Measurements from ENCODE around the gene MACROD2.

The MACROD2 gene

DNA sequence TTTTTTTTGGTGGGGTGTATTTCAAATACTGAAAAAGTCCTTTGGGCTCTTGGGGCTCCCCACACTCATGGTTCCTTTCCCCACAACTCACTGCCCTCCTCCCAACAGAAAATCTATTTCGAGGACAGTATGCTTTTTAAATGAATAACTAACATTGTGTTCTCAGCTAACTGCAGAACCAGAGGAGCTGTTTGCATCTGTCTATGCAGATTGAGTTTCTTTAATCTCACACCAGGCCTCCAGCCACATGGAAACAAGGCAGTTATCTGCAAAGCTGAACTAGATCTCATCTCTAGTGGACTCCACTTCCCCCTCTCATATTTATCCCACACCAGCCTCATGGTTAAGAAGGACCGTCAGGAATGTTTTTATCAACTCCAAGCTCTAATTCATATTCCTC lies 1622.8 kb downstream of the MACROD2 start:
- H3K4me3 ChIP-seq (ENCODE audit: low read depth, low read length): no peak overlapping the region
- TF ChIP-seq, protein P1, sequence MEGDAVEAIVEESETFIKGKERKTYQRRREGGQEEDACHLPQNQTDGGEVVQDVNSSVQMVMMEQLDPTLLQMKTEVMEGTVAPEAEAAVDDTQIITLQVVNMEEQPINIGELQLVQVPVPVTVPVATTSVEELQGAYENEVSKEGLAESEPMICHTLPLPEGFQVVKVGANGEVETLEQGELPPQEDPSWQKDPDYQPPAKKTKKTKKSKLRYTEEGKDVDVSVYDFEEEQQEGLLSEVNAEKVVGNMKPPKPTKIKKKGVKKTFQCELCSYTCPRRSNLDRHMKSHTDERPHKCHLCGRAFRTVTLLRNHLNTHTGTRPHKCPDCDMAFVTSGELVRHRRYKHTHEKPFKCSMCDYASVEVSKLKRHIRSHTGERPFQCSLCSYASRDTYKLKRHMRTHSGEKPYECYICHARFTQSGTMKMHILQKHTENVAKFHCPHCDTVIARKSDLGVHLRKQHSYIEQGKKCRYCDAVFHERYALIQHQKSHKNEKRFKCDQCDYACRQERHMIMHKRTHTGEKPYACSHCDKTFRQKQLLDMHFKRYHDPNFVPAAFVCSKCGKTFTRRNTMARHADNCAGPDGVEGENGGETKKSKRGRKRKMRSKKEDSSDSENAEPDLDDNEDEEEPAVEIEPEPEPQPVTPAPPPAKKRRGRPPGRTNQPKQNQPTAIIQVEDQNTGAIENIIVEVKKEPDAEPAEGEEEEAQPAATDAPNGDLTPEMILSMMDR (IDR thresholded peaks at IDR 0.05; ENCODE audit: insufficient read depth, low read depth, low read length, missing control alignments): no peak
- no peak for DNase-seq (ENCODE audit: low read depth)

GRCh38 chr20:15618912-15619311 lies 1623.6 kb downstream of the MACROD2 start:
- TF ChIP-seq, protein P1 (IDR thresholded peaks at IDR 0.05; ENCODE audit: insufficient read depth, low read depth, low read length, missing control alignments): no peak
- DNase-seq (ENCODE audit: low read depth): no peak
- no peak overlapping the region for H3K4me3 ChIP-seq (ENCODE audit: low read depth, low read length)

DNA sequence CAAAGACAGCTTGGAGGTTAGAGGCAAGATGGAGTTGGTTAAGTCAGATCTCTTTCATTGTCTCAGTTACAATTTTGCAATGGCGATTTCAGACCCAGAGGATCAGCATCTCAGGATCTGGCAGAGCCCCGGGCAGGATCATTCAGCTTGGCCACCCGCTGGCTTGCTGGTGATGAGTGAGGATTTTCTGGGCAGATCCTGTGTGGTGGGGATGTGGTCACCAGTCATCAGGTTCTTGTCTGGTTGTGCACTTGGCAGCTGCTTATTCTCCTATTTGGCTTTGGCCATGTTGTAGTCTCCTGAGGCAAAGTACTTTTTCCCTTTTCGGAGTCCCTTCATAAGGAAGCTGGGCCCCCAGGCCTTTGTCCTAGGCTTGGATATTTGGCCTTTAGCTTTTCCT lies 1624.0 kb downstream of the MACROD2 start:
- TF ChIP-seq, protein P1 (IDR thresholded peaks at IDR 0.05; ENCODE audit: insufficient read depth, low read depth, low read length, missing control alignments): no peak
- DNase-seq (ENCODE audit: low read depth): no peak
- no peak overlapping the region for H3K4me3 ChIP-seq (ENCODE audit: low read depth, low read length)

DNA sequence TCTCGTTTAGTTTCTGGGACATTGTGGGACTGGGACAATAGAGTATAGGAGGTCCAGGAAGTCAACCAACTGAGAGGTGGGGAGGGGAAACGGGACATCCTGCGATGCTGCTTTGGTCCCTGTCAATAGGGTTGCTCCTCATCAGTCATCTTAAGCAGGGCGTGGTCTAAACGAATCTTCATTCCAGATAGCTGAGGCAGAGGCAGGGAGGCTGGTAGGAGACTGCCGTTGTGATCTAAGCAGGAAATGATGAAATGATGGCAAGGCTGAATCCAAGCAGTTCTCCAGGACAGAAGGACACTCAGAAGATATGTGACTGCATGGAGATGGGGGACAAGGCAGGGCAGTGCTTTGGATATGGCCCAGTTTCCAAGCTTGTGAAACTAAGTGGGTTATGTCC lies 1624.5 kb downstream of the MACROD2 start:
- no peak overlapping the region for H3K4me3 ChIP-seq (ENCODE audit: low read depth, low read length)
- TF ChIP-seq, protein P1 (IDR thresholded peaks at IDR 0.05; ENCODE audit: insufficient read depth, low read depth, low read length, missing control alignments): no peak
- DNase-seq (ENCODE audit: low read depth): no peak

DNA sequence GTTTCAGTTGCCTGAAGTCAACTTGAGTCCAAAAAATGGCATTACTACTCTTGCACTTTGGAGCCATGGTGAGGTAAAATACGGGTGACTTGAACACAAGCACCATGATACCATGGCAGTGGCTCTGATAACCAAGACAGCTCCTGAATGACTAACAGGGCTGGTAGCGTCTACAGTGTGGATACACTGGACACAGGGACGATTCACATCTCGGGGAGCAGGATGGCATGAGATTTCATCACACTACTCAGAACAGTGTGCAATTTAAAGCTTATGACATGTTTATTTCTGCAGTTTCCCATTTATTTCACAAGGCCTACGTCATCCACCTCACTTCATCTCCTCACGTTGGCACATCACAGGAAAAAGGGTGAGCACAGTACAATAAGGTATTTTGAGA lies 1627.1 kb downstream of the MACROD2 start:
- TF ChIP-seq, protein P1 (IDR thresholded peaks at IDR 0.05; ENCODE audit: insufficient read depth, low read depth, low read length, missing control alignments): no peak
- no peak overlapping the region for H3K4me3 ChIP-seq (ENCODE audit: low read depth, low read length)
- DNase-seq (ENCODE audit: low read depth): no peak

- TF ChIP-seq, protein P1 (IDR thresholded peaks at IDR 0.05; ENCODE audit: insufficient read depth, low read depth, low read length, missing control alignments): no peak
These were observed 1627.9 kb downstream of the MACROD2 start for GRCh38 chr20:15623215-15623614.

GRCh38 chr20:15625981-15626380 lies 1630.7 kb downstream of the MACROD2 start:
- H3K4me3 ChIP-seq (ENCODE audit: low read depth, low read length): no peak overlapping the region
- DNase-seq (ENCODE audit: low read depth): no peak
- TF ChIP-seq, protein P1 (IDR thresholded peaks at IDR 0.05; ENCODE audit: insufficient read depth, low read depth, low read length, missing control alignments): no peak

More at GRCh38 chr20:15623215-15623614, 1627.9 kb downstream of the MACROD2 start:
- no peak overlapping the region for H3K4me3 ChIP-seq (ENCODE audit: low read depth, low read length)
- no peak for DNase-seq (ENCODE audit: low read depth)
